IPS-18c (cell line): ENCODE data around the gene RPL36AL.
"Not testable (repeated sequence)": the region's sequence is repeated elsewhere in the genome, so short reads cannot be mapped to it uniquely, and the experiment has no call there.

Experiments
- H3K4me3 ChIP-seq: 2 replicates; pipeline ENCODE4 v1.7.0; 2013; ENCODE audit warnings: low read depth, mild to moderate bottlenecking, low read length, moderate library complexity; ENCODE audit not compliant: insufficient read depth
- H3K9me3 ChIP-seq: one replicate; pipeline ENCODE4 v1.6.1; 2013; ENCODE audit warnings: mild to moderate bottlenecking, low read length, moderate library complexity; ENCODE audit not compliant: control insufficient read depth, insufficient read depth

Gene RPL36AL

GRCh38 chr14:49620182-49621113 lies at the start of gene RPL36AL, which contains the start of gene MGAT2:
TSS of gene RPL36AL (minus strand) at chr14:49620626. CDS start at chr14:49619104, 1,522 bp downstream.
TSS of gene MGAT2 (plus strand) at chr14:49620799. CDS start at chr14:49621269, 470 bp downstream.
- H3K4me3 ChIP-seq: peak within 1 kb of the TSS; percentile 85
- H3K9me3 ChIP-seq: no peaks in the 10 kb centered on the region

DNA sequence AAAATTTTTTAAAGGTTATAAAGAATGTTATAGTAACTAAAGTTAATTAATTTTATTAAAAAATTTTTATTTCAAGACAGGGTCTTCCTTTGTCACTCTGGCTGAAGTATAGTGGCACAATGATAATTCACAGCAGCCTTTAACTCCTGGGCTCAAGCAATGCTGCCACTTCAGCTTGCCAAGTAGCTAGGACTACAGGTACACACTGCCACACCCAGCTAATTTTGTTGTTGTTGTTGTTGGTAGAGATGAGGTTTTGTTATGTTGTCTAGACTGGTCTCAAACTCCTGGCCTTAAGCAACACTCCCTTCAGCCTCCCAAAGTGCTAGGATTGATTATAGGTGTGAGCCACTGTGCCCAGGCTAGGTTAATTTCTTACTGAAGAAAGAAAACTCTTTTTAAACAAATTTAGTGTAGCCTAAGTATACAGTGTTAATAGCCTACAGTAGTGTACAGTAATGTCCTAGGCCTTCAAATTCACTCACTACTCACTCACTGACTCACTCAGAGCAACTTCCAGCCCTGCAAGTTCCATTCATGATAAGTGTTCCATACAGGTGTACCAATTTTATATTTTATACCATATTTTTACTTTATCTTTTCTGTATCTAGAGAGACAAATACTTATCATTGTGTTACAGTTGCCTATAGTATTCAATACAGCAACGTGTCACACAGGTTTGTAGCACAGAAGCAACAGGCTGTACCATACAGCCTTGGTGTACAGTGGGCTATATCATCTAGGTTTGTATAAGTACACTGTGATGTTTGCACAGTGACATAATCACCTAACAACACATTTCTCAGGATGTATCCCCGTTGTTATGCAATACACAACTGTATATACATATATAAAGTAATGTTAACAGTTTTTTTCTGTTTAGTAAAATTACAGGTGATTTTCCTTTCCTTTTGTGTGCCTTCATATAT lies 39.4 kb upstream of the RPL36AL start:
- Histone ChIP-seq H3K9me3 (no peaks in the 10 kb centered on the region), H3K4me3 (no peak overlapping the region)

GRCh38 chr14:49657500-49657899 lies 37.1 kb upstream of the RPL36AL start:
- H3K4me3 ChIP-seq, H3K9me3 ChIP-seq: not testable (repeated sequence)

GRCh38 chr14:49654511-49654910 lies 34.1 kb upstream of the RPL36AL start:
- Histone ChIP-seq H3K9me3 (no peaks in the 10 kb centered on the region), H3K4me3 (no peak overlapping the region)

- Histone ChIP-seq H3K4me3 (no peak overlapping the region), H3K9me3 (no peaks in the 10 kb centered on the region)
Measured at GRCh38 chr14:49653508-49653907, 33.1 kb upstream of the RPL36AL start.

GRCh38 chr14:49642163-49642562 lies 21.7 kb upstream of the RPL36AL start:
- no peaks in the 10 kb centered on the region for H3K9me3 ChIP-seq
- no peak overlapping the region for H3K4me3 ChIP-seq

DNA sequence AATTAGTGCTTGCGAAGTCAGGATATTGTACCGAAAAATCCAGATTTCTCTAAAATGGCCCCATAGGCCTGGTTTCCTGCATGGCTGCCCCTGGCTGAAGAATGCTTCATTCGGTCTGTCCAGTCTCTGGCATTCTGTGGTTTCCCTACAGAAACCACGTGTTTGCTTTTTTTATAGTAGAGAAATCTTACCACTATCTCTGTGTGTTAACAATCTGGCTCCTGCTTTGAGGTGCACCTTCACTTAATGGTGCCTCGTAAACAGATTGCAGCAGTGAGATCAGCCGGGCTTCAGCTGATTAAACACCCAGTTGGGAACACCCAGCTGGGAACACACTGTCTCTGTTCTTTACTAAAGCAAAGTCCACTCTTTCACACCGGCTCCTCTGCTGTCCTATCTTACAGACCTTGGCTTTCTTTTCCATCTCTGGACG lies 21.3 kb upstream of the RPL36AL start:
- no peaks in the 10 kb centered on the region for H3K9me3 ChIP-seq
- no peak overlapping the region for H3K4me3 ChIP-seq

DNA sequence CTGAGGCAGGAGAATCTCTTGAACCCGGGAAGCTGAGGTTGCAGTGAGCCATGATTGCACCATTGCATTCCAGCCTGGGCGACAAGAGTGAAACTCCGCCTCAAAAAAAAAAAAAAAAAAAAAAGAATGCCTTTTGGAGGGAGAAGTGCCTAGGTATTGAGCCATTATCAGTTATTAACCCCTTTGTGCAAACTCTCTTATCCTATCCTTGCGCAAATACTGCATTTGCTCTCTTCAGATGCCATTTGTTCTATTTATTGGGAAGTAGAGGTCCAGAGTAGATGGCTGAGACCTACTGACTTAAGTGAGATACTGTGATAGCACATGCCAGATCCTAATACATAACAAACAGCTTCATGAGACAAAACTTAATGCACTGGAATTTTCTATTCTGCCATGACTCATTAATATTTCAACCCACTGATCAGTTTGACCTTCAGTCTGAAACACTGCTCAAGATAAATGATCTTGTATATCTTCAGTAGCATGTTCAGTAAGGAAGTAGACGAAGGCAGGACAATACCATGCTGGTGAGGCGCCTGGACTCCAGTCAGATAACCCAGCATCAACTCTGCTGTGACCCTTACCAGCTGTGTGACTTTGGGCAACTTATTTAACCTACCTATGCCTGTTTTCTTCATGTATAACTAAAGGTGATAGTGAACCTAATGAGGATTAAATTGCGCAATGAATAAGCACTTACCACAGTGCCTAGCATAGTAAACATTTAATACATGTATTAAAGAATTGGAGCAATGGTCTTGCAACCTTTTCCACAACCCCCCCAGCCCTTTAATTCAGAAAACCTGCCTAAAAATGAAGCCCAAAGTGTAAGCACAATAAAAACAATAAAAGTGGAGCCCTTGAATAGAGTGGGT lies 20.4 kb upstream of the RPL36AL start:
- no peak overlapping the region for H3K4me3 ChIP-seq
- H3K9me3 ChIP-seq: no peaks in the 10 kb centered on the region

GRCh38 chr14:49637534-49638078 lies 17.2 kb upstream of the RPL36AL start:
- no peak overlapping the region for H3K4me3 ChIP-seq
- H3K9me3 ChIP-seq: no peaks in the 10 kb centered on the region

DNA sequence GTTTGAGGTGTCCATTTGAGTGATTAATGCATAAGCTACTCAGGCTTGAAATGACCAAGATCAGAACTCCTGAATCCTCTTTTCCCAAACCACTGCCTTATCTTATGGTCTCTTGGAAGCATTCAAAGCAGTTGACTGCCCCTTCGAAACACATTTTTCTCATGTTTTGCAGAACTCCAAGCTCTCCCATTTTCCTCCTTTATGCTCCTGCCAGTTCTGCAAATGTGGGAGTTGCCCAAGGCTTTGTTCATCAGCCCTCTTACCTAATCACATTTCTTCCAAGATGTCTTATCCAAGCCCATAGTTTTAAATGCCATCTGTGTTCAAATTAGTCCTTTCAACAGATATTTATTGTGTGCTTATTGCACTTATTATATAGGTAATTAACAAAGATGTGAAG lies 16.4 kb upstream of the RPL36AL start:
- Histone ChIP-seq H3K9me3 (no peaks in the 10 kb centered on the region), H3K4me3 (no peak overlapping the region)

- Histone ChIP-seq H3K9me3 (no peaks in the 10 kb centered on the region), H3K4me3 (peak within 1 kb of the TSS; percentile 88)
Measured at GRCh38 chr14:49634547-49635334, 14.3 kb upstream of the RPL36AL start, which contains the start of gene DNAAF2. TSS of gene DNAAF2 (minus strand) at chr14:49635244. CDS start at chr14:49635149, 95 bp downstream.

DNA sequence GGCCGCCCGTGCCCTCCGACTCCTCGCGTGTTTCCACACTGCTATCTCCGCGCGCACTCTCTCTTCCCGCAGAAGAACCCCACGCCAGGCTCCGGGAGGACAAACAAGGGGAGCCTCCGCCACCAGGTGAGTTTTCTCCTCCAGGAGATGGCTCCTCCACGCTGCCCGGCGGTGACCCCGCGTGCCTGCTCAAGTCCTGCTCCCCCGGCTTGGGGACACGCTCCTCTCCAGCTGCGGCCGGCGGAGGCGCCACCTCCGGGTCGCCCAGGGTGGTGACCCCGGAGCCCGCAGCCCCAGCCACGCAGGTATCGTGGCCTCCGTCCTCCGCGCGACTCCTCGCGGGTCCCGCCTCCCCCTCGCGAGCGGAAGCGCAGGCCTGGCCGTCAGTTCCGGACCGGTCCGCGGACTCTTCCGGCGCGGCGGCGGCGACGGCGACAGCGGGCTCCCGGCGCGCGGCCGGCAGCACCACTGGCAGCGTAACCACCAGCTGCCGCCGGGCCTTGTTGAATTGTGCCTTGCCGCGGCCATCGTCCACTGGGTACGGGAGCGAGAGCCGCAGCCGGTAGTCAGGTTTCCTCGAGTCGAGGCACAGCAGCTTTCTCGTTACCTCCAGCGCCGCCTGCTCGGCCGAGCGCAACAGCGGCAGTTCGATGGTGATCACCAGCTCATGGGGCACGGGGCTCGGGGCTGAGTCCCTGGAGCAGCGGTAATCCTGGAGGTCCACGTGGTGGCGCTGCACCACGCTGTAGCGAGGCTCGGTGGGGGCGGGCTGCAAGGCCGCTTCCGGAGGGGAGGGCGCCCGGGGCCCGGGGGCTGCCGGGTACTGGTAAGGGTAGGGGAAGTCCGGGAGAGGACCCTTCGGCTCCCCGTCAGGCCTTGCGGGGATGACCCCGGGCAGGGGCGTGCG lies 13.5 kb upstream of the RPL36AL start:
- H3K4me3 ChIP-seq: peak overlapping the region; percentile 88
- H3K9me3 ChIP-seq: no peaks in the 10 kb centered on the region

DNA sequence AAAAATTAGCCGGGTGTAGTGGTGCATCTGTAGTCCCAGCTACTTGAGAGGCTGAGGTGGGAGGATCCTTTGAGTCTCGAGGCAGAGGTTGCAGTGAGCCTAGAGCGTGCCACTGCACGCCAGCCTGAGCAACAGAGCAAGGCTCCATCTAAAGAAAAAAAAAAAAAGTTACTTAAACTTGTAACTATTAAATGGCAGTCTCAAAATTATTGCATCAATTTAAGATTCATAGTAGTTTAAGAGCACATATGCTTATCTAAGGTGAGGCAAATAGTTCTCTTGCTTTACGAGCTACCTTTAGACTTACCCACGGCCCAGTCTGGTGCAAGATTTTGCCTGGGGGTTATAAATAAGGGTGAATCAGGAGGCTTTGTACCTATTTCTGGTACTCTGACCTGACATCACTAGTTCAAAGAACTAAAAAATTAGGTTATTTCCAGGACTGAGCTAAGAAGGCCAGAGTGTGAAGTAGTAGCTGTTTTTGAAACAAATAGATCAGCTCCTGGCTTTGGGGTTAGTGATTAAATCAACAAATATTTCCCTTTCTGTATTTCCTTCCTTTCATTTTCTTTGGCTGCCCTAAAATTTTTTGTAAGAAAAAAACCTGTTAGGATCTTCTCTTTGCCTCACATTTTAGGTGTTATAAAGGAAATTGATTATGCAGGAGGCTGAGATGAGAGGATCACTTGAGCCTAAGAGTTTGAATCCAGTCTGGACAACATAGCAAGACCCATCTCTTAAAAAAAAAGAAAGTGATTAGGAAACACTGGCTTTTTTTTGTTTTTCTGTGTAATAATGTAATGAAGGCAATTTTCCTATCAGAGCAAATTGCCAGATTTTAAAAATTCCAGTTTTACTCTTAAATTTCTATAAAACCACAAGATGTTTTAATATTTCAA lies 3.8 kb upstream of the RPL36AL start:
- no peaks in the 10 kb centered on the region for H3K9me3 ChIP-seq
- no peak overlapping the region for H3K4me3 ChIP-seq

DNA sequence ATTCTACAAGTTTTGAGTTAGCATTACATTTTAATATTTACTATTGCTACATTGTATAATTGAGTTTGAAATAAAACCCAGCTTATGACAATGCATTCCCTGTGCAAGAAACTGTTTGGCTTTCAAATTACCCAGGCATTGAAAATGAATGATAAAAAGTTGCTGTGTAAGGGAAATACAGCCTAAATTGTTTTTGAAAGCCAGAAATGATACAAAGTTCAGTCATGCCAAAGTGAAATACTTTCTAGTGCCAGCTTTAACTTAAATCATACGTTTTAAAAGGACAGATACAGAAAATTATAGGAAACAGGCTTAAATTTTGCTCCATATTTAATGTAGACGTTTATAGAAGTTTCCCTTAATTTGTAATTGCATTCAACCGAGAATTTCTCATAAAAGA lies 3.0 kb upstream of the RPL36AL start:
- Histone ChIP-seq H3K9me3 (no peaks in the 10 kb centered on the region), H3K4me3 (no peak overlapping the region)
